ENCODE measurements around the gene CELF5.

- no peak for TF ChIP-seq BMI1 (IDR thresholded peaks at IDR 0.05; ENCODE audit: borderline replicate concordance)
- no peak for TF ChIP-seq FOXM1 (IDR thresholded peaks at IDR 0.05; ENCODE audit: low read depth, low read length)
- TF ChIP-seq, protein P1, sequence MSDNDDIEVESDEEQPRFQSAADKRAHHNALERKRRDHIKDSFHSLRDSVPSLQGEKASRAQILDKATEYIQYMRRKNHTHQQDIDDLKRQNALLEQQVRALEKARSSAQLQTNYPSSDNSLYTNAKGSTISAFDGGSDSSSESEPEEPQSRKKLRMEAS (IDR thresholded peaks at IDR 0.05; ENCODE audit: low read depth, low read length) = no peak
- no peak for TF ChIP-seq PBX3 (IDR thresholded peaks at IDR 0.05; ENCODE audit: insufficient replicate concordance, low read depth, low read length)
Measured at GRCh38 chr19:3268326-3268725, 43.9 kb downstream of the CELF5 start.
